ENCODE results near the gene ORAI1.
"Not testable (repeated sequence)": the region's sequence is repeated elsewhere in the genome, so short reads cannot be mapped to it uniquely, and the experiment has no call there.

Gene ORAI1

DNA sequence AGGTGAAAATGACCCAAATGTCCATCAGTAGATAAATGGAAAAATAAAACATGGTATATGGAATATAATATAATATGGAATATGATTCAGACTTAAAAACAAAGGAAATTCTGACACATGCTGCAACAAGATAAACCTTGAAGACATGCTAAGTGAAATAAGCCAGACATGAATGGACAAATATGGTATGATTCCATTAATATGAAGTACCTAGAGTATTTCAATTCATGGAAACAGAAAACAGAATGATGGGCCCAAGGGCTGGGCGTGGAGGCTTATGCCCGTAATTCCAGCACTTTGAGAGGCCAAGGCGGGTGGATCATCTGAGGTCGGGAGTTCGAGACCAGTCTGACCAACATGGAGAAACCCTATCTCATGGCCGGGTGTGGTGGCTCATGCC is 22.7 kb upstream of the ORAI1 start:
- no peak for DNase-seq (ENCODE audit: low read depth)

DNA sequence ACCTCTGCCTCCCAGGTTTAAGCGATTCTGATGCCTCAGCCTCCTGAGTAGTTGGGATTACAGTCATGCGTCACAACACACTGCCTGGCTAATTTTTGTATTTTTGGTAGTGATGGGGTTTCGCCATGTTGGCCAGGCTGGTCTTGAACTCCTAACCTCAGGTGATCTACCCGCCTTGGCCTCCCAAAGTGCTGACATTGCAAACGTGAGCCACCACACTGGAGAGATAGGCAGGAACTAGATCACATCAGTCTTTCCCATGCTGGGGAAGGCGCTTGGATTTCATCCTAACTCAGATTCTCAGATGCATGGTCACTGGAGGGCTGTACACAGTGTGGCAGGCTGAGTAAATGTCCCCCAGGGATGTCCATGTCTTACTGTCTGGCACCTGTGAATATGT is 18.0 kb upstream of the ORAI1 start:
- DNase-seq (ENCODE audit: low read depth), result no peak

DNA sequence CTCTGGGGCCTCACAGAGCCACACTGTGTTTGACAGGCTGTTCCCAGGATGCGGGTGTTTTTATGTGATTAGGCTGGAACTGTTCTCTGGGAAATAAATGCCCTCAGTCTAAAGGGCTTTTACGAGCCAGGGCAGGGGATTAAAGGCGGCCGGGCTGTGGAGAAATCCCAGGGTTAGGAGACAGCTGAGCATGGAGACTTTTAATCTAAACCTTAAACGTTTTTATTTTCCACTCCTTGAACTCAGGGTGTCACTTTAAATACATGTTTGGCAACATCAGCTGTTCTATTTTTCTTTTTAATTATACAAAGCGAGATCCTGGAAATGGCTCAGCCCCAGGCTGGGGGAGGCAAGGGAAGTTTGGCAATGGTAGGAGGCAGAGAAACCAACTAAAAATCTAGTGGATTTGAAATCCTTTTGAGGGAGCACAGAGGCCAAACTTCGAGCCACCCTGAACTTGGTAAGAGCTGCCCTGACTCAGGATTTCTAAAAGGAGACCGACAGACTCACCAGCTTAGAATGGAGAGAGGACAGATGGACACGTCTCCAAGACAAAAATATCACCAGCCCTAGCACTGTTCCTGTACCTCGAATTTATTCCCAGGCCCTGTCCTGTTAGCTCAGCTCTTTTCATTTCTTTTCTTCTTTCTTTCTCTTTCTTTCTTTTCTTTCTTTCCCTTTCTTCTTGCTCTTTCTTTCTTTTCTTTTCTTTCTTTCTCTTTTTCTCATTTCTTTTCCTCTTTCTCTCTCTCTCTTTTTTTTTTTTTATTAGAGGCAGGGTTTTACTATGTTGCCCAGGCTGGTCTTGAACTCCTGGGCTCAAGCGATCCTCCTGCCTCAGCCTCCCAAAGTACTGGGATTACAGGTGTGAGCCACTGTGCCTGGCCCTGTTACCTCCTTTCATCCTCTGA is 15.8 kb upstream of the ORAI1 start:
- no peak for DNase-seq (ENCODE audit: low read depth)

DNA sequence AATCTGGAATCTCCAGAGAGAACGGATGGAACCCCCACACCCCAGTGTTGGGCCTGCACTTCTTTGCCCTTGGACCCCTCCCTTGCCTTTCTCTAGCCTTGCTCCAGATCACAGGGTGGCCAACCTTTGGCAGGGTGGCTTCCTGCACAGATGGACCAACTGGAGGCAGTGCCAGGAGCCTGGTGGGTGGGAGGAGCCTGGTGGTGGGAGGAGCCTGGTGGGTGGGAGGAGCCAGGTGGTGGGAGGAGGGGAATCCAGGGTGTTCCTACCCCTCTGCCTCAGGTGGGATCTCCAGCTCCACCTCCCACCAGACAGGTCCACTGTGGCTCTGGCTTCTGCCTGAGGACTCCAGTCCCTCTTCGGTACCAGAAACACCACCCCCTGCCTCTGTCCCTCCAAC is 15.0 kb upstream of the ORAI1 start:
- DNase-seq (ENCODE audit: low read depth), result no peak

DNA sequence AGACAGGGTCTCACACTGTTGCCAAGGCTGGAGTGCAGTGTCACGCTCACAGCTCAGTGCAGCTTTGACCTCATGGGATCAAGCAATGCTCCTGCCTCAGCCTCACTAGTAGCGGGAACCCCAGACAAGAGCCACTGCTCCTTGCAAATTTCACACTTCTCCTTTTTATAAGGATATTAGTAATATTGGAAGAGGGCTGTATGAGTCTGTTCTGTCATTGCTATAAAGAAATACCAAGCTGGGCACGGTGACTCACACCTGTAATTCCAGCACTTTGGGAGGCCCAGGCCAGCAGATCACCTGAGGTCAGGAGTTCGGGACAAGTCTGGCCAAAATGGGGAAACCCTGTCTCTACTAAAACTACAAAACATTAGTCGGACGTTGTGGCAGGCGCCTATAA is 12.9 kb upstream of the ORAI1 start:
- DNase-seq (ENCODE audit: low read depth), result no peak

DNA sequence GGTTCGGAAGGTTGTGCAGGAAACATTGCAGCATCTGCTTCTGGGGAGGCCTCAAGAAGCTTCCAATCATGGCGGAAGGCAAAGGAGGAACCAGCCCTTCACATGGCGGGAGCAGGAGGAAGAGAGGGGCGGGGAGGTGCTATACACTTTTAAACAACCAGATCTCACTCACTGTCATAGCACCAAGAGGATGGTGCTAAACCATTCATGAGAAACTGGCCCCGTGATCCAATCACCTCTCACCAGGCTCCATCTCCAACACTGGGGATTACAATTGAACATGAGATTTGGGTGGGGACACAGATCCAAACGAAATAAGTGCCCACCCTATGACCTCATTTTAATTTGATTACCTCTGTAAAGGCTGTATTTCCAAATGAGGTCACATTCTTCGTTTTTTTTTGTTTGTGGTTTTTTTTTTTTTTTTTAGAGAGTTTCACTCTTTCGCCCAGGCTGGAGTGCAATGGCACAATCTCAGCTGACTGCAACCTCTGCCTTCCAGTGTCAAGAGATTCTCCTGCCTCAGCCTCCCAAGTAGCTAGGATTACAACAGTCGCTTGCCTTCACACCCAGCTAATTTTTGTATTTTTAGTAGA is 11.4 kb upstream of the ORAI1 start:
- DNase-seq (ENCODE audit: low read depth), result no peak

DNA sequence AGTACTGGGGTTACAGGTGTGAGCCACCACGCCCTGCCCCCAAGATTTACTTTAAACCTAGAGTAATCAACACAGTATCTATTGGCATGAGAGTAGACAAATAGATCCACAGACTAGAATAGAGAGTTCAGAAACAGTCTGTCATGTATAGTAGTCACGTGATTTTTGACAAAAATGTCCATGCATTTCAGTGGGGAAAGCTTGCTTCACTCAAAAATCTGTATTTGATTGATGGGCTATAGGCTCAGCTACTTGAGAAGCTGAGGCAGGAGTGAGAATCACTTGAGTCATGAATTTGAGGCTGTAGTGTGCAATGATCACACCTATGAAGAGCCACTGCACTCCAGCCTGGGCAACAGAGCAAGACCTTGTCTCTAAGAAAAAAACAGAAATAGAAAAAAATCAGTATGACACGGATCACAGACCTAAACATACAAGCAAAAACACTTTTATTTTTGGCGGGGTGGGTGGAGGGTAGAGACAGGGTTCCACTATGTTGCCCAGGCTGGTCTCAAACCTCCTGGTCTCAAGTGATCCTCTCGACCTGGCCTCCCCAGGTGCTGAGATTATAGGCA is 7.6 kb upstream of the ORAI1 start:
- DNase-seq (ENCODE audit: low read depth), result no peak

DNA sequence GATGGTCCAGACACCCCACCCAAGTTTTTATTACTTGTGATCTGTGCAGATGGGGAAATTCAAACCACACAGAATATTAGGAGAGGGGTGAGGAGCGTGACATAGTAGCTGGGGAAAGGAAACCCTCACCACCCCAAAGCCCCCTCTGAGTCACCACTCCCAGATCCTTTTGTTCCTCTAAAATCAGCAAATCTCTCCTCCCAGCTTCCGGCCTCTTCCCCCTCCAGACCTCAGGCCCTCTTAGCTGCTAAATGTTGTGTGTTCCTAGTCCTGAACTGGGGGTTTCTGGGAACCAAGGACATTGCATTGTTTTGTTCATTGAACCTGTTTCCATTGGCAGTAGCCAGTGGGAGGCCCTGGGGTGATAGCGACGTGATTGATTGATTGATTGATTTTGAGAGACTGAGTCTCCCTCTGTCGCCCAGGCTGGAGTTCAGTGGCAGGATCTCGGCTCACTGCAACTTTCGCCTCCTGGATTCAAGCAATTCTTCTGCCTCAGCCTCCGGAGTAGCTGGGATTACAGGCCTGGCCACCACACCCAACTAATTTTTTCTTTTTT is 5.9 kb upstream of the ORAI1 start:
- no peak for DNase-seq (ENCODE audit: low read depth)

DNA sequence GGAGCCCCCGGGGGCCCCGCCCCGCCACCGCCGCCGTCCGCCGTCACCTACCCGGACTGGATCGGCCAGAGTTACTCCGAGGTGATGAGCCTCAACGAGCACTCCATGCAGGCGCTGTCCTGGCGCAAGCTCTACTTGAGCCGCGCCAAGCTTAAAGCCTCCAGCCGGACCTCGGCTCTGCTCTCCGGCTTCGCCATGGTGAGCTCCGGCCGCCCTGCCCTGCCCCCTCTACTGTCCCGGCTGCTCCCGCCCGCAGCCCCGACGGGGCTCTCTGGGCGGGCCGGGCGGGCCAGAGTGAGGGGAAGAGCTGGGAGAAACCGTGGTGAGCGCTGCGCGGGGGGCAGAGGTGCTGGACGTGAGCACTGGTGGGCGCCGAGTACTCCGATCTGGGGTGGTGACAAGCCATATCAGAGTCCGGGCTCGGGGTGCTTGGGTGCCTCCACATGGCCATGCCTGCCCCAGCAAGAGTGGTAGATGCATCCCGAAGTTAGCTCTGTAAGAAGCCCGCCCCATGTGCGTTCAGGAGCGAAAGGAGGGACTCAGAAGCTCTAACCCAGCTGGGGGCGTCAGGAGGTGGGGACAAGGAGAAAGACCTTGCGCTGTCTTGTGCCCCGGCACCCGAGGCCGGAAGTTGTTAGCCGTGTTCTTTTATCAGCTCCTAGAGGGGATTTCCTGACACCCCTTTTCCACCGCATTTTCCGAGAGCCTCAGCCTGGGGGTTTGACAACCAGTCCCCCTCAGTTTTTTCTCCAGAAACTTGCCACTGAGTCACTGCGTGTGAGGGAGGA is 717 bp downstream of the ORAI1 start:
- peak; percentile 80 for DNase-seq (ENCODE audit: low read depth)

DNA sequence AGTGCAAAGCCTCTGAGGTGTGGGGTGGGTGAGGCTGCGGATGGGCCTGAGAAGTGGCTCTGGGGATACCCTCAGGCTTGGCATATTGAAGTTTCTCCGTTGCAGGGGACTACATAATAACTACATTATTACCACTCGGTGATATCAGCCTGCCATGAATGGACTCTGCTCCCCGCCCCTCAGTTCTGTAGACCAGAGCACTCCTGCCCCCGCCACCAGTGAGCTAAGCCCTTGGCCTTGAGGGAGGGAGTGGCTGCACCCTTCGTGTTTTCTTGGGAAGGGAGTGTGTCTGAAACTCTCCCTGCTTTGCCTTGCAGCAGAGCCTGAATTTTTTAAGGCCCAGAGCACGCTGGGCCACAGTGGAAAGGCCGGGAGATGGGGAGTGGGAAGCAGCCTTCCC is 1.7 kb downstream of the ORAI1 start:
- no peak for DNase-seq (ENCODE audit: low read depth)

DNA sequence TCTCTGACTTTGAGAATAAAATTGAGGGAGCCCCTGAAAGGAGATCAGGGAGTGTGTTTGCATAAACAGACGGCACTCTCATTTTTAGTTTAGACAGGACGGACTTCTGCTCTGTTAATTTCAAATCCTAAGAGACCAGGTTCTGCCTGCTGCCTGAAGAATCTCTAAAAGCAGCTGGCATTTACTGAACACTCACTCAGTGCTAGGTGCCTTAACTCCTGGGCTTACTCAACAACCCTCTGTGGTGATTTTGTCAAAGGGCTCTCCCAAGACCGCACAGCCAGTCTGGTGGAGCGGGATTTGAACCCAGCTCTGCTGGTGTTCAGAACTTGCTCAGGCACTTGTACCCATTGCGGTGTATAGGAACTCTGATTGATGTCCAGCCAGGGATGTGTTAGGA is 2.2 kb downstream of the ORAI1 start:
- DNase-seq (ENCODE audit: low read depth), result no peak

DNA sequence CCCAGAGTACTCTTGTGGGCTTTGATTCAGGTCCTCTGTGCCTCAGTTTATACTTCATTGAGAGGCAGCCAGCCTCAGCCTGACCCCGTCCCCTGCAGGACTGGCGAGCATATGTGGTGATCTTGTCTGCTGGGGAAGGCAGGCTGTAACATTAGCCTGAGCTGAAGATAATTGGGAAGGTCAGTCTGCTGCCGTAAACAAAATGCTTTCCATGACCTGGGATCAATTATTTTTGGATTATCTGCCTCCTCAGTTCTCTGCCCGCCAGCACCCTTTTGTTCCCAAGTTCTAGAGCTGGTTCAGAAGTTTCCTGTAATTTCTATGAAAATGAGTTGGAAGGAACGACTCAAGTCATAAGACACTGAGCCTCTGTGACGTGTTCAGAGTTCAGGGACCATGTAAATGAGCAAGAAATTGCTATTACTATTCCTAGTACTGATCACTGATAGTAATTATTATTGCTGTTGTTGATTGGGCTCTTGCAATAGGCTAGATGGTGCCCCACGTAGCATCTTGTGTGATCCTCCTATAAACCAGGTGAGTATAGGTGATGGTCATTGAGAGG is 4.5 kb downstream of the ORAI1 start:
- DNase-seq (ENCODE audit: low read depth), result no peak

DNA sequence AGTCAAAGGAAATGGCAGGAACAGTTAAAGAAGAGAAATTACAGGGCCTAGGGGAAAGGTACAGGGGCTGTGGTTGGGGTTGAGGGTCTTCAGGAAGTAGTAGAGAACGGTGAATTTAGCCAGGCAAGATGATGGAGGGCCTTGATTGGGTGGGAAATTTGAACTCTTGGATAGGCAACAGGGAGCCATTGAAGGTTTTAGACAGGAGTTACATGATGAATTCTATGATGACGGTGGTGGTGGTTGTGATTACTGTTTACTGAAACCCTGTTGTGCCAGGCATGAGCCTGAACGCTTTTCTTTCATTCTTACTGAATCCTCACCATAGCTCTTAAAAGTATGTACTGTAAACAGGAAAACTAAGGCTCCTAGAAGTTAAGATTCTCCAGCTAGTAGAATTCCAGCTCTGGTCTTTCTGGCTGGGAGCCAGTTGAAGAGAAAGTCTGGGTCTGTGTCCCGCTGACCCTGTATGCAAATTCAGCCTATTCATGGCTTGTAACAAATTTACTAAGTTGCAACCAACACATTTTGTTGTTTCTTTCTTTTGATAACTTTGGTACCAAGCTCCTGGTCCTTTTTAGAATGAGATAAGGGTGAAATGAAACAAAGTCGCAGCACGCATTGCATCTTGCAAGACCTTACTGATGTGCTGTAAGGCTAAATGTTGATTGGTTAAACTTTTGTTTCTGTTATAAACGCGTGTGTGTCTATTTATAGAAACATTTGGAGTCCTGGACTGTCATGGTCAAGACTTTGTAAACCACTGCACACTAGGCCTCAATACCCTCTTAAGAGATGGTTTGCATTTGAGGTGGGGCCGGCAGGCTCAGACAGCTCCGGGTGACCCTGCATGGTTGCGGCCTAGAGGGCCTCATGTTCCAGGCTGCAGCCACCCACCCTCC is 6.0 kb downstream of the ORAI1 start:
- no peak for DNase-seq (ENCODE audit: low read depth)

DNA sequence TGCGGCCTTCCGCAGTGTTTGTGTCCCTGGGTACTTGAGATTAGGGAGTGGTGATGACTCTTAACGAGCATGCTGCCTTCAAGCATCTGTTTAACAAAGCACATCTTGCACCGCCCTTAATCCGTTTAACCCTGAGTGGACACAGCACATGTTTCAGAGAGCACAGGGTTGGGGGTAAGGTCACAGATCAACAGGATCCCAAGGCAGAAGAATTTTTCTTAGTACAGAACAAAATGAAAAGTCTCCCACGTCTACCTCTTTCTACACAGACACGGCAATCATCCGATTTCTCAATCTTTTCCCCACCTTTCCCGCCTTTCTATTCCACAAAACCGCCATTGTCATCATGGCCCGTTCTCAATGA is 7.5 kb downstream of the ORAI1 start:
- not testable (repeated sequence) for DNase-seq (ENCODE audit: low read depth)

DNA sequence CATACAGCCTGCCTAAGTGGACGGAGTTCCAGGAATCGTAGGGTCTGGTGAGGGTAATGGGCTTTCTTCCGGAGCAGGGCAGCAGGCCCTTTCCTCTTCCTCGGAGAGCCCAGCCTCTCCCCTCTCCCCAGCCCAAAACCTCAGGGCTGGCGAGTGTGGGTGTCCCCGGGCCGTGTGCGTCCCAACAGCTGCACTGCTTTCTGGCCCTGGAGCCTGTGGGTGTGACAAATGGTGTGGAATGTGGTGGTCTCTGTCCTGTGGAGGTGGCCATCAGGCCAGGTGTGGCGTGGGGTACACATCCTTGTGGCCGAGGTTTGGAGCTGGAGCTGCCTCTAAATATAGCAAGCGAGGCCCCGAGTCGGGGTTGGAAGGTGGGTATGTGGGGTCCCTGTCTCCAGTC is 8.5 kb downstream of the ORAI1 start:
- no peak for DNase-seq (ENCODE audit: low read depth)

DNA sequence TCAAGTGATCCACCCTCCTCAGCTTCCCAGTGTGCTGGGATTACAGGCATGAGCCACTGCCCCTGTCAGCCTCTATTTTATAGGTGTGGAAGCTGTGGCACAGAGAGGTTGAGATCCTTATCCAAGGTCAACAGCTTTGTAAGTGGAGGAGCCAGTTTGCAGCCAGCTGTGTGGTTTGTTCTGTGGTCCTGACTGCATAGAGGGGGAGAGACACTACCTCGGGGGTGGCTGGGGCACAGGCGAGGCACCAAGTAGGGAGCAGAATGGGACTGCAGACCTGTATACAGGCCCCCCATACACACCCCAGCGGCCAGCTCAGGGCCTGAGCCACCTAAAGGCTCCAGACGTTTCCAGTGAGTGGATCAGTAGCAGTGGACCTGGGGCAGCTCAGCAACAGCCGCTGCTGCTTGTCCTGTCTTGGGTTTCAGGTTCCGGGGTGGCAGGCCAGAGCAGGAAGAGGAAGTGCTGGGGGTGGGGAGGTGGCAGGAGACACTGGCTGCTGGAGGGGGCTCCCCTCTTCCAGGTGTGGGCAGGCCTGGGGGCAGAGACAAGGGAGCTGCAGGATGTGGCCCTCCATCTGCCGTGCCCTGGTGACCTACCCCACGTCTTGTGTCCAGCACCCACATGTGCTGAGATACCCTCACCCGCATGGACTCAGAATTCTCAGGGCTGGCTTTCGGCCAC is 11.0 kb downstream of the ORAI1 start:
- no peak for DNase-seq (ENCODE audit: low read depth)

DNA sequence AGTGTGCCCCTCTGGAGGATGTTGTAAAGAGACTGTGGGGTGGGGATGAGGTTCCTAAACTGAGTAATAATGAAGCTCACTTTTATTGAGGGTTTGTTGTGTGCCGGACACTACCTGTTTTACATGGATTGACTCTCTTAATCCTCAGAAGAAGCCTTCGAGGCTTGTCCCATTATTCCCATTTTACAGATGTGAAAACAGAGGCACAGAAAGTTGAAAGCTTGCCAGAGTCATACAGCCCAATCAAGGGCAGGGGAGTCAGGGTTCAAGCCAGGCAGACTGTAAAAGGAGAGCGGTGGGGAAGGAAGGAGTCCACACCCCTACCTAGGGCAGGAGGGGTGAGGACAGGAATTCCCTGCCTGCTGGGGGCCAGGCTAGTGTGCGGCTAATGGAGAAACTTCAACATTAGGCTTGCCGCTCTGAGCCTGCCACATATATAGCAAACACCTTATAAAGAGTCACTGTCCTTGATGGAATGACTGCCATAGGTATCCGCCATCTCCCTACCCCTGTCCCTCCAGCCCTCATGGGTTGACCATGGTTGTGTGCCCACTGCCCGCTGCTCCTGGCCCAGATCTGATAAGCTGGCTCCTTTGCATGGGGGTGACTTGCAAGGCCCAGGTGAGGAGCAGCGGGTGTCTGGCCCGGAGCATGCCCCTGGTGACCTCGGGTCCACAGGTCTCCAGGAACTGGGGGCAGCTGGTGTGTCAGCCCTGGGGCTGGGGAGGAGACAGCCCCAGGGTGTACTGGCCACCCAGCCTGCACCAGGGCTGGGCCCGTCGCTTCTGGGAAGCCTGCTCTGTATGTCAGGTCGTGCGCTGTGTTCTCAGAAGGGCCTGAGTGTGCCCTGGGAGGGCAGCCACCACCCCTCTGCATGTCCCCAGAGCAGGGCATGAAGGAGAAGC is 12.2 kb downstream of the ORAI1 start:
- no peak for DNase-seq (ENCODE audit: low read depth)

DNA sequence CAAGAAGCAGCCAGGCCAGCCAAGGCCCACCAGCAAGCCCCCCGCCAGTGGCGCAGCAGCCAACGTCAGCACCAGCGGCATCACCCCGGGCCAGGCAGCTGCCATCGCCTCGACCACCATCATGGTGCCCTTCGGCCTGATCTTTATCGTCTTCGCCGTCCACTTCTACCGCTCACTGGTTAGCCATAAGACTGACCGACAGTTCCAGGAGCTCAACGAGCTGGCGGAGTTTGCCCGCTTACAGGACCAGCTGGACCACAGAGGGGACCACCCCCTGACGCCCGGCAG is 15.0 kb downstream of the ORAI1 start:
- no peak for DNase-seq (ENCODE audit: low read depth)

DNA sequence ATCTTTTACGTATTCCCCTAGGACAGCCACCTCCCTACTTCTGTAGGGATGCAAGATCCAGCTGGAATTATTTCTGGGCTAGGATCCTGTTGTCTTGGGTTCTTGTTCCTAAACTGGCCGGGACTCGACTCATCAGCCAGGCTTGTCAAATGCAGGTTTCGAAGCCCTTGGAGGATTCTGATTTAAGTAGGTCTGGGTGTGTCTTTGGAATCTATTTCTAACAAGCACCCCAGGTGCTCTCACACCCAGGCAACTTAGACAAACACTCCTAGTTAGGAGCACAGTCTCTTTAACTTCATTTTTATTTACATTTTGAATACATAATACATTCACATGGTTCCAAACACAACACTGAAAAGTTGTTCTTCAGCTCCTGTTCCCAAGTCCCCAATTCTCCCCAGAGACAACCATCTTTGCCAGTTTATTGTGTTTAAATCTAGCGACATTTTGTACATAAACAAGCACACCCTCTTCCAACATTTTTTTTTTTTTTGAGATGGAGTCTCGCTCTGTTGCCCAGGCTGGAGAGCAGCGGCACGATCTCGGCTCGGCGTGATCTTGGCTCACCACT is 22.2 kb downstream of the ORAI1 start:
- DNase-seq (ENCODE audit: low read depth), result no peak

All from activated T-helper 9 cell treated with anti-CD3 and anti-CD28 coated beads, Interleukin-2, amount 50 U/mL, for 16 hours (primary cell).